Measurements from ENCODE around the gene BLOC1S1.

Gene BLOC1S1

DNA sequence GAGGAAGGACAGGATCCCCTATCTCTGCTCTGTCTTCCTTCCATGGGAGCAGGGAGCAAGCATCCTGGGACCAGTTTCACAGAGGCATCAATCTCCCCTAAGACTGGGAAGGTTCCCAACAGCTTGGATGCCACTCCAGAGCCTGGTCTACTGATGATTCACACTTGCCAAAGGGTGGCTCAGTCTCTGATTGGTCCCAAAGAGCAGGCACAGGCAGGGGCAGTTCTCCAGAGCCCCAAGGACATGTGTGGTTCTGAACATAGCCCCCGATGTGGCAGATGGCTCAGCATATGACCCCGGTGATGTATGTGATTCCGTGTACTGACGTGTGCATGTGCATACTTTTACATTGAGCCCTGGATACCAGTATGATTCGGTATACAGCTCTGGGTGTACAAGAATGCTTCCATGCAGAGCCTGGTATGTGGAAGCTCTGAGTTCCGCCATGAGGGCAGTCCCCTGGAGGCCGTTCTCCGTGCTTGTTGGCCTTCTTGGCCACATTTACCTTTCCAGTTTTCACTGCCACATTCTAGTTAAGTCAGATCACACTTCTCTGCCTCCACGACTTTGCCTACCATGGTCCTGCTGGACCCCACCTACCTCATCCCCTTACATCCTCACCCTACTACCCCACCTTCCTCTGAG lies 29.4 kb upstream of the BLOC1S1 start:
- Histone ChIP-seq H3K9ac (ENCODE audit: low read depth, low read length) (no peak overlapping the region), H3K36me3 (ENCODE audit: insufficient read depth, low read length) (no peaks in the 10 kb centered on the region), H3K4me1 (ENCODE audit: insufficient read depth, low read length) (no peaks in the 10 kb centered on the region), H3K4me2 (ENCODE audit: insufficient read depth, low read length) (no peak overlapping the region), H3K4me3 (ENCODE audit: low read depth in 1 of 2, low read length in 2 of 2) (no peak overlapping the region), H4K20me1 (ENCODE audit: insufficient read depth, low read length) (no peaks in the 10 kb centered on the region), H3K9me3 (ENCODE audit: insufficient read depth, low read length, severe bottlenecking) (no peaks in the 10 kb centered on the region), H3K79me2 (ENCODE audit: insufficient read depth, low read length) (no peaks in the 10 kb centered on the region), H2AFZ (ENCODE audit: low read depth, low read length) (no peak overlapping the region), H3K27ac (ENCODE audit: low read length) (no peak overlapping the region), H3K27me3 (ENCODE audit: insufficient read depth, low read length, poor library complexity) (peaks cover 6% of the 10 kb centered on the region)
- TF ChIP-seq, protein P1, sequence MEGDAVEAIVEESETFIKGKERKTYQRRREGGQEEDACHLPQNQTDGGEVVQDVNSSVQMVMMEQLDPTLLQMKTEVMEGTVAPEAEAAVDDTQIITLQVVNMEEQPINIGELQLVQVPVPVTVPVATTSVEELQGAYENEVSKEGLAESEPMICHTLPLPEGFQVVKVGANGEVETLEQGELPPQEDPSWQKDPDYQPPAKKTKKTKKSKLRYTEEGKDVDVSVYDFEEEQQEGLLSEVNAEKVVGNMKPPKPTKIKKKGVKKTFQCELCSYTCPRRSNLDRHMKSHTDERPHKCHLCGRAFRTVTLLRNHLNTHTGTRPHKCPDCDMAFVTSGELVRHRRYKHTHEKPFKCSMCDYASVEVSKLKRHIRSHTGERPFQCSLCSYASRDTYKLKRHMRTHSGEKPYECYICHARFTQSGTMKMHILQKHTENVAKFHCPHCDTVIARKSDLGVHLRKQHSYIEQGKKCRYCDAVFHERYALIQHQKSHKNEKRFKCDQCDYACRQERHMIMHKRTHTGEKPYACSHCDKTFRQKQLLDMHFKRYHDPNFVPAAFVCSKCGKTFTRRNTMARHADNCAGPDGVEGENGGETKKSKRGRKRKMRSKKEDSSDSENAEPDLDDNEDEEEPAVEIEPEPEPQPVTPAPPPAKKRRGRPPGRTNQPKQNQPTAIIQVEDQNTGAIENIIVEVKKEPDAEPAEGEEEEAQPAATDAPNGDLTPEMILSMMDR (IDR thresholded peaks at IDR 0.05; ENCODE audit: borderline replicate concordance, extremely low read depth, low read length, poor library complexity, severe bottlenecking), result no peak
- TF ChIP-seq EZH2 (IDR thresholded peaks at IDR 0.05; ENCODE audit: borderline replicate concordance, low read depth, low read length, severe bottlenecking), result no peak
- DNase-seq (no peak), ATAC-seq (ENCODE audit: insufficient read depth, low read depth) (no peak)

DNA sequence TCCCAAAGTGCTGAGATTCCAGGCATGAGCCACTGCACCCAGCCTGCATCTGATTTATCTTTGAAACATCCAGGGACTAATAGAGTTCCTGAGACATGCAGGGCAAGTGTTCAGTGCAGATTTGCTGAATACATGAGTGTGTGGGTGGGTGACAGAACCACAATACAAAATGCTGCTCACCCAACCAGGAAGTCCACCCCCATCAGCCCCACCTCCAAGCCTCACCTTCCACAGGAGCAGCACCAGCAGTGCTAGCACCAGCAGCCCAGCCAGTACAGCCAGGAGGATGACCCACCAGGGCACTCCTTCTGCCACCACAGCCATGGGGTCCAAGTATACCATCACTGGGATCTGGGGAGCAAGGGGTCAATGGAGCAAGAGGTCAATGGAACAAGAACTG lies 28.1 kb upstream of the BLOC1S1 start:
- Histone ChIP-seq H3K4me2 (ENCODE audit: insufficient read depth, low read length) (no peak overlapping the region), H3K36me3 (ENCODE audit: insufficient read depth, low read length) (no peaks in the 10 kb centered on the region), H3K4me1 (ENCODE audit: insufficient read depth, low read length) (no peaks in the 10 kb centered on the region), H4K20me1 (ENCODE audit: insufficient read depth, low read length) (no peaks in the 10 kb centered on the region), H3K79me2 (ENCODE audit: insufficient read depth, low read length) (no peaks in the 10 kb centered on the region), H3K9ac (ENCODE audit: low read depth, low read length) (no peak overlapping the region), H3K9me3 (ENCODE audit: insufficient read depth, low read length, severe bottlenecking) (no peaks in the 10 kb centered on the region), H3K27ac (ENCODE audit: low read length) (no peak overlapping the region), H3K4me3 (ENCODE audit: low read depth in 1 of 2, low read length in 2 of 2) (no peak overlapping the region), H3K27me3 (ENCODE audit: insufficient read depth, low read length, poor library complexity) (peaks cover 3% of the 10 kb centered on the region), H2AFZ (ENCODE audit: low read depth, low read length) (no peak overlapping the region)
- TF ChIP-seq, protein P1 (IDR thresholded peaks at IDR 0.05; ENCODE audit: borderline replicate concordance, extremely low read depth, low read length, poor library complexity, severe bottlenecking), result no peak
- no peak for TF ChIP-seq EZH2 (IDR thresholded peaks at IDR 0.05; ENCODE audit: borderline replicate concordance, low read depth, low read length, severe bottlenecking)
- ATAC-seq (ENCODE audit: insufficient read depth, low read depth), result no peak
- DNase-seq, result no peak

DNA sequence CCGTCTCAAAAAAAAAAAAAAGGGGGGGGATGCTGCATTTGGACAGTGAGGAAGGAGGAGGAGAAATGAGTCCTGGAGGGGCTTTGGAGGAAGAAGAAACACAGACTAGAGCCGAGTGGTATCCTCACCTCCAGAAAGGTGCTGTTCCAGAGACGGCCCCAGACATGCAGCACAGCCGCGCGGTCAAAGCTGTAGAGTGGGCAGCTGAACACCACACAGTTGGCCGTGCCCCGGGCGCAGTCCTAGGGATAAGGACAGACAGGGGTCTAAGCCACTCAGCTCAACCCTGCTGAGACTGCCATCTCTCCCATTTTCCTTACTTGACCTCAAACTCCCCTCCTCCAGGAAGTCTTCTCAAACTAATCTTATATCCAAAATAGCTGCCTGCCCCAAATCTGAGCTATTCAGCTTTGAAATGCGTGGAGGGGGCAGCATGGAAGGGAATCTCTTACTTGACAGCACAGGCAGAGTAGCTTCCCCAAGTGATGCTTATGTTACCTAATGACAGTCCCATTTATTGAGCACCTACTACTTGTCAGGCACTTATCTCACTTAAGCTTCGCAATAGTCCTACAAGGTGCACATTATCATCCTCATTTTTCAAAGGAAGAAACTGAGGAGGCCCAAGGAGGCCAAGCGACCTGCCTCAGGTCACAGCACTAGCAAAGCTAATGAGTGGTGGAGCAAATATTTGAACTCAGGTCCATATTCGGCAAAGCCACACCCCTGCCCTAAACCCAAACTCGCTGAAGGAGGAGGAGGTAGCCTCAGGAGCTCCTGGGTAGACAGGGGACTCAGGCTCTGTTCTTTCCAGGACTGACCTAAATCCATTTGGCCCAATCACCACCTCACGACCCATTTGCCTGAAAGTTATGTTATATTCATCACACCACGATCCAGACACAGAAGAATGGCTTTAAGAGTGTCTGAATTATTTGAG lies 26.9 kb upstream of the BLOC1S1 start:
- H3K9ac ChIP-seq (ENCODE audit: low read depth, low read length), result no peak overlapping the region
- TF ChIP-seq, protein P1 (IDR thresholded peaks at IDR 0.05; ENCODE audit: borderline replicate concordance, extremely low read depth, low read length, poor library complexity, severe bottlenecking), result no peak
- TF ChIP-seq EZH2 (IDR thresholded peaks at IDR 0.05; ENCODE audit: borderline replicate concordance, low read depth, low read length, severe bottlenecking), result no peak
- DNase-seq, result no peak
- H3K79me2 ChIP-seq (ENCODE audit: insufficient read depth, low read length), result no peaks in the 10 kb centered on the region
- H3K4me3 ChIP-seq (ENCODE audit: low read depth in 1 of 2, low read length in 2 of 2), result no peak overlapping the region
- peaks cover 1% of the 10 kb centered on the region for H3K27me3 ChIP-seq (ENCODE audit: insufficient read depth, low read length, poor library complexity)
- H3K9me3 ChIP-seq (ENCODE audit: insufficient read depth, low read length, severe bottlenecking), result no peaks in the 10 kb centered on the region
- no peak overlapping the region for H2AFZ ChIP-seq (ENCODE audit: low read depth, low read length)
- H3K27ac ChIP-seq (ENCODE audit: low read length), result no peak overlapping the region
- ATAC-seq (ENCODE audit: insufficient read depth, low read depth), result no peak
- H3K36me3 ChIP-seq (ENCODE audit: insufficient read depth, low read length), result no peaks in the 10 kb centered on the region
- H3K4me1 ChIP-seq (ENCODE audit: insufficient read depth, low read length), result no peaks in the 10 kb centered on the region
- no peak overlapping the region for H3K4me2 ChIP-seq (ENCODE audit: insufficient read depth, low read length)
- no peaks in the 10 kb centered on the region for H4K20me1 ChIP-seq (ENCODE audit: insufficient read depth, low read length)

Measured in DND-41 (cell line).